Left lobe of liver (tissue), 2 donors: ENCODE measurements around the gene DLL4. TPM values are rescaled to one million over a fixed set of nuclear protein-coding genes. Genes with fewer than 3 reads are reported as not detected.
A peak's percentile ranks its signal among the peaks of the same experiment; 100 is the strongest.
"Not testable (repeated sequence)": the region's sequence is repeated elsewhere in the genome, so short reads cannot be mapped to it uniquely, and the experiment has no call there.

Source experiments
- ATAC-seq: fragments of 200-7000 bp; cut with Tn5 transposase; one replicate; pipeline ENCODE4 v1.9.1; 2020; ENCODE audit warnings: mild to moderate bottlenecking, moderate library complexity
- DNase-seq: peaks from one replicate; pipeline ENCODE4 v3.0.0-alpha.2; 2020; ENCODE audit warnings: low spot score
- total RNA-seq: library from RNA; stranded (reverse); gene quantifications from one replicate; pipeline ENCODE4 v1.2.1, GENCODE V29; 2021
- donor health status: DM: no; HTN: no; CAD: no; lungs with moderate emphysema.
- donor health status: DM: no; HTN: yes; CAD: no.

Gene DLL4
- total RNA-seq, 1 donor from 2014 or later: 3.7 TPM

GRCh38 chr15:40957041-40957555 is 28.0 kb downstream of the DLL4 start:
- DNase-seq: no peak
- ATAC-seq: no peak

GRCh38 chr15:40957581-40958051 is 28.5 kb downstream of the DLL4 start:
- ATAC-seq (peak; percentile 18), DNase-seq (no peak)

GRCh38 chr15:40958146-40958545 is 29.0 kb downstream of the DLL4 start:
- ATAC-seq (no peak), DNase-seq (no peak)

- ATAC-seq (no peak), DNase-seq (no peak)
Measured at GRCh38 chr15:40958723-40959122, 29.6 kb downstream of the DLL4 start.

GRCh38 chr15:40959331-40960141 is 30.4 kb downstream of the DLL4 start:
- no peak for DNase-seq
- ATAC-seq: no peak

GRCh38 chr15:40960151-40960885 is 31.2 kb downstream of the DLL4 start:
- ATAC-seq (no peak), DNase-seq (no peak)

GRCh38 chr15:40960925-40961324 is 31.8 kb downstream of the DLL4 start:
- DNase-seq (no peak), ATAC-seq (peak; percentile 9)

- ATAC-seq, DNase-seq: not testable (repeated sequence)
Measured at GRCh38 chr15:40961740-40962139, 32.6 kb downstream of the DLL4 start.

- DNase-seq: not testable (repeated sequence)
Measured at GRCh38 chr15:40962317-40962716, 33.2 kb downstream of the DLL4 start.

GRCh38 chr15:40963201-40963600 is 34.1 kb downstream of the DLL4 start:
- ATAC-seq (no peak), DNase-seq (no peak)

More at GRCh38 chr15:40962317-40962716, 33.2 kb downstream of the DLL4 start:
- ATAC-seq: not testable (repeated sequence)

GRCh38 chr15:40964006-40964405 is 34.9 kb downstream of the DLL4 start:
- ATAC-seq (no peak), DNase-seq (no peak)

- DNase-seq (no peak), ATAC-seq (no peak)
Measured at GRCh38 chr15:40964634-40965033, 35.5 kb downstream of the DLL4 start.

- ATAC-seq (no peak), DNase-seq (no peak)
Measured at GRCh38 chr15:40968290-40969085, 39.3 kb downstream of the DLL4 start.

GRCh38 chr15:40969363-40969762 is 40.2 kb downstream of the DLL4 start:
- peak; percentile 89 for ATAC-seq

GRCh38 chr15:40974879-40975278 is 45.7 kb downstream of the DLL4 start:
- DNase-seq (no peak), ATAC-seq (peak; percentile 35)

More at GRCh38 chr15:40969363-40969762, 40.2 kb downstream of the DLL4 start:
- peak; percentile 59 for DNase-seq

- ATAC-seq (no peak), DNase-seq (no peak)
Measured at GRCh38 chr15:40976819-40977218, 47.7 kb downstream of the DLL4 start.

GRCh38 chr15:40978141-40978540 is 49.0 kb downstream of the DLL4 start:
- DNase-seq (no peak), ATAC-seq (no peak)

GRCh38 chr15:40978562-40978961 is 49.4 kb downstream of the DLL4 start:
- no peak for ATAC-seq
- no peak for DNase-seq

GRCh38 chr15:40981186-40981585 is 52.0 kb downstream of the DLL4 start:
- no peak for ATAC-seq

GRCh38 chr15:40982855-40983254 is 53.7 kb downstream of the DLL4 start:
- ATAC-seq: no peak

More at GRCh38 chr15:40981186-40981585, 52.0 kb downstream of the DLL4 start:
- DNase-seq: no peak

GRCh38 chr15:40984406-40984805 is 55.3 kb downstream of the DLL4 start:
- ATAC-seq: no peak
- no peak for DNase-seq

More at GRCh38 chr15:40982855-40983254, 53.7 kb downstream of the DLL4 start:
- DNase-seq: no peak
